Measurements from ENCODE around the gene CFAP97.

GRCh38 chr4:185229021-185229818, 25.4 kb upstream of the CFAP97 start:
- no peak for TF ChIP-seq POLR2A (IDR thresholded peaks at IDR 0.05)
- TF ChIP-seq CTCF (IDR thresholded peaks at IDR 0.05 in 4 of 5, conservative IDR thresholded peaks at IDR 0.05 in 1 of 5): no peak
